K562 (cell line): ENCODE data around the gene SAT2. TPM values are rescaled to one million over a fixed set of nuclear protein-coding genes. Genes with fewer than 3 reads are reported as not detected.

Source experiments
- CREM ChIP-seq: IDR thresholded peaks from 2 replicates; pipeline ENCODE4 v1.6.1; 2014; ENCODE audit warnings: antibody characterized with exemption, low read depth
- HMG20B ChIP-seq: fragments of 250-450 bp; sonication (Bioruptor Pico); IDR thresholded peaks from 2 replicates; pipeline ENCODE4 v1.5.0; 2021; ENCODE audit warnings: mild to moderate bottlenecking
- HNRNPK ChIP-seq: fragments of 200-400 bp; formaldehyde crosslinking; IDR thresholded peaks from one replicate; pipeline ENCODE4 v1.6.1; 2018; ENCODE audit warnings: mild to moderate bottlenecking, low read depth, low read length; ENCODE audit not compliant: poor library complexity, severe bottlenecking
- NFE2L1 ChIP-seq: fragments of 450-650 bp; IDR thresholded peaks from 2 replicates; pipeline ENCODE4 v1.6.1; 2016; ENCODE audit warnings: missing genetic modification characterization, low read depth, mild to moderate bottlenecking, missing compliant biosample characterization, moderate library complexity, borderline replicate concordance
- PHB ChIP-seq: fragments of 250-450 bp; sonication (Bioruptor Pico); IDR thresholded peaks from 2 replicates; pipeline ENCODE4 v1.5.0; 2021
- PML ChIP-seq: IDR thresholded peaks from 2 replicates; pipeline ENCODE4 v1.6.1; 2012; ENCODE audit warnings: low read length, inconsistent platforms
- POLR2G ChIP-seq: fragments of 200-400 bp; formaldehyde crosslinking; IDR thresholded peaks from 2 replicates; pipeline ENCODE4 v1.6.1; 2017; ENCODE audit warnings: low read depth, mild to moderate bottlenecking, antibody characterized with exemption, low read length, moderate library complexity
- RBM15 ChIP-seq: fragments of 200-400 bp; formaldehyde crosslinking; IDR thresholded peaks from 2 replicates; pipeline ENCODE4 v1.6.1; 2018; ENCODE audit warnings: mild to moderate bottlenecking, low read length, moderate library complexity; ENCODE audit not compliant: insufficient read depth
- SMAD2 ChIP-seq: fragments of 150-350 bp; IDR thresholded peaks from 2 replicates; pipeline ENCODE4 v1.6.1; 2014; ENCODE audit warnings: low read depth, mild to moderate bottlenecking, low read length
- TFAM ChIP-seq: fragments of 250-450 bp; sonication (Bioruptor Pico); conservative IDR thresholded peaks from 2 replicates; pipeline ENCODE4 v1.5.0; 2021; ENCODE audit warnings: mild to moderate bottlenecking, moderate library complexity
- ZC3H8 ChIP-seq: fragments of 450-650 bp; IDR thresholded peaks from 2 replicates; pipeline ENCODE4 v1.6.1; 2017
- ZKSCAN3 ChIP-seq: fragments of 250-450 bp; sonication (Bioruptor Pico); IDR thresholded peaks from 2 replicates; pipeline ENCODE4 v1.4.0; 2020
- ZNF146 ChIP-seq: IDR thresholded peaks from one replicate; pipeline ENCODE4 v1.6.1; 2018; ENCODE audit warnings: missing compliant biosample characterization; ENCODE audit not compliant: unreplicated experiment
- ZNF57 ChIP-seq: fragments of 450-650 bp; formaldehyde crosslinking; IDR thresholded peaks from 2 replicates; pipeline ENCODE4 v1.4.0; 2020; ENCODE audit warnings: mild to moderate bottlenecking, moderate library complexity
- polyA plus RNA-seq, 8 experiments: library from polyadenylated mRNA; depleted of rRNA in 4 of 8; stranded (reverse) in 5 of 8; unstranded in 3 of 8; fragments of >200 nt; fragmentation: Nextera tagmentation in 2 of 8; fragmentation: Illumina TruSeq in 1 of 8; extraction: Ambion mirVana in 2 of 8; extraction: Trizol in 1 of 8; gene quantifications; 2 replicates each; pipeline versions ENCODE4 v1.2.1 to v1.2.3, GENCODE V29; 2011 to 2014; ENCODE audit warnings: inconsistent platforms in 1 of 8, missing spikeins in 1 of 8
- total RNA-seq, 7 experiments: library from RNA; depleted of rRNA in 6 of 7; stranded (reverse); fragments of >200 nt in 6 of 7; fragmentation: Illumina TruSeq in 2 of 7; extraction: Trizol in 2 of 7; gene quantifications; 2 replicates each; pipeline versions ENCODE4 v1.2.1 to v1.2.3, GENCODE V29; 2011 to 2021; ENCODE audit warnings: low replicate concordance in 1 of 7
- TF ChIP-seq, protein P1 (sequence below), 2 experiments: fragments of 200-800 bp in 1 of 2; sonication (Bioruptor generic) in 1 of 2; sonication (generic) in 1 of 2; formaldehyde crosslinking in 1 of 2; IDR thresholded peaks in 1 of 2; conservative IDR thresholded peaks in 1 of 2; 2 replicates each; pipeline versions ENCODE4 v1.5.0 to v1.6.1; 2016 to 2020; ENCODE audit warnings: missing compliant biosample characterization in 1 of 2, missing genetic modification characterization in 1 of 2, missing genetic modification reagents in 1 of 2
- TF ChIP-seq, protein P2 (sequence below): fragments of 450-650 bp; IDR thresholded peaks from 2 replicates; pipeline ENCODE4 v1.6.1; 2016; ENCODE audit warnings: low read depth
- TF ChIP-seq, protein P3 (sequence below): fragments of 250-450 bp; sonication (Bioruptor Pico); IDR thresholded peaks from 2 replicates; pipeline ENCODE4 v1.4.0; 2020

Gene SAT2
- total and polyA plus RNA-seq, 9 of the 15 experiments (the other 6 are each of a cell fraction or from before 2014, with no cell fraction given), result 2.0 to 8.0 (median 5.3) TPM

DNA sequence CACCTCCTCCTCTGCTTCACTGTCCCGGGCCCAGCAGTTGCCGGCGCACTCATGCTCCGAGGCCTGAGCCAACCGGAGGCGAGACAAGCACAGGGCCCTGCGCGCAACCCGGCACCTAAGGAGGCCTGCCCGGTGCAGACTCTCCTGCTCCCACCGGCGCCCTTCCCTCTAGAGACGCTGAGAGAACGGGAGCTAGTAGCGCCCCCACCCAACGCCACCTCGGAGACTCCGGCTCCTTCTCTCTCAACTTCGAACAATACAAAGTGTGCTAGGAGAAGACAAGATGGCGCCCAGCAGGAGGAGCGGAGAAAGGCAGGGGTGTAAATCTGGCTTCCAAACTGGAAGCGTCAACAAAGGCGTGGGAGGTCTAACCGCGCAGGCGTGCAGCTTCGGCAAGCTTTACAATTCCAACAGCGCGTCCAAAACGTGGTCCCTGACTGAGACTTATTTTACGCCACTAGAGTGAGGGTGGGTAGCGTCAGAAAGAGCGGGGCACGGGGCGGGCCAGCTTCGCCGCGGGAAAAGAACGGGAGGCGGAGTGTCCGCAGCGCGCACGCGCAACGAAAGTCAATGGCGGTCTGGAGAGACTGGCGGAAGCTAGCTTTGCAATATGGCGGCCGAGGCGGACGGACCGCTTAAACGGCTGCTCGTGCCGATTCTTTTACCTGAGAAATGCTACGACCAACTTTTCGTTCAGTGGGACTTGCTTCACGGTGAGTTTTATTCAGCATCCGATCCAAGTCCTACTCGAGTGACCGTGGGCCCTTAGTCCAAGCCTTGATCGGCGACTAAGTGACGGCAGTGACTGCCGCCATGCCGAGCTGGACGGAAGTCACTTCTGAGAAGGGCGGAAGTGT, 44.1 kb downstream of the SAT2 start, which contains the start of gene MPDU1 (continued):
- TF ChIP-seq, protein P1, sequence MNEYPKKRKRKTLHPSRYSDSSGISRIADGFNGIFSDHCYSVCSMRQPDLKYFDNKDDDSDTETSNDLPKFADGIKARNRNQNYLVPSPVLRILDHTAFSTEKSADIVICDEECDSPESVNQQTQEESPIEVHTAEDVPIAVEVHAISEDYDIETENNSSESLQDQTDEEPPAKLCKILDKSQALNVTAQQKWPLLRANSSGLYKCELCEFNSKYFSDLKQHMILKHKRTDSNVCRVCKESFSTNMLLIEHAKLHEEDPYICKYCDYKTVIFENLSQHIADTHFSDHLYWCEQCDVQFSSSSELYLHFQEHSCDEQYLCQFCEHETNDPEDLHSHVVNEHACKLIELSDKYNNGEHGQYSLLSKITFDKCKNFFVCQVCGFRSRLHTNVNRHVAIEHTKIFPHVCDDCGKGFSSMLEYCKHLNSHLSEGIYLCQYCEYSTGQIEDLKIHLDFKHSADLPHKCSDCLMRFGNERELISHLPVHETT (CRISPR knock-in tag; conservative IDR thresholded peaks at IDR 0.05 in 1 of 2, IDR thresholded peaks at IDR 0.05 in 1 of 2), result peak in 1 of 2 experiments; percentile 87; a peak in 2 of 4 replicates
- TF ChIP-seq NFE2L1, result no peak
- TF ChIP-seq CREM, result peak; percentile 85
- no peak for TF ChIP-seq TFAM (CRISPR knock-in tag)
- TF ChIP-seq ZNF146 (CRISPR knock-in tag), result no peak
- TF ChIP-seq HMG20B (CRISPR knock-in tag), result no peak
- TF ChIP-seq, protein P2, sequence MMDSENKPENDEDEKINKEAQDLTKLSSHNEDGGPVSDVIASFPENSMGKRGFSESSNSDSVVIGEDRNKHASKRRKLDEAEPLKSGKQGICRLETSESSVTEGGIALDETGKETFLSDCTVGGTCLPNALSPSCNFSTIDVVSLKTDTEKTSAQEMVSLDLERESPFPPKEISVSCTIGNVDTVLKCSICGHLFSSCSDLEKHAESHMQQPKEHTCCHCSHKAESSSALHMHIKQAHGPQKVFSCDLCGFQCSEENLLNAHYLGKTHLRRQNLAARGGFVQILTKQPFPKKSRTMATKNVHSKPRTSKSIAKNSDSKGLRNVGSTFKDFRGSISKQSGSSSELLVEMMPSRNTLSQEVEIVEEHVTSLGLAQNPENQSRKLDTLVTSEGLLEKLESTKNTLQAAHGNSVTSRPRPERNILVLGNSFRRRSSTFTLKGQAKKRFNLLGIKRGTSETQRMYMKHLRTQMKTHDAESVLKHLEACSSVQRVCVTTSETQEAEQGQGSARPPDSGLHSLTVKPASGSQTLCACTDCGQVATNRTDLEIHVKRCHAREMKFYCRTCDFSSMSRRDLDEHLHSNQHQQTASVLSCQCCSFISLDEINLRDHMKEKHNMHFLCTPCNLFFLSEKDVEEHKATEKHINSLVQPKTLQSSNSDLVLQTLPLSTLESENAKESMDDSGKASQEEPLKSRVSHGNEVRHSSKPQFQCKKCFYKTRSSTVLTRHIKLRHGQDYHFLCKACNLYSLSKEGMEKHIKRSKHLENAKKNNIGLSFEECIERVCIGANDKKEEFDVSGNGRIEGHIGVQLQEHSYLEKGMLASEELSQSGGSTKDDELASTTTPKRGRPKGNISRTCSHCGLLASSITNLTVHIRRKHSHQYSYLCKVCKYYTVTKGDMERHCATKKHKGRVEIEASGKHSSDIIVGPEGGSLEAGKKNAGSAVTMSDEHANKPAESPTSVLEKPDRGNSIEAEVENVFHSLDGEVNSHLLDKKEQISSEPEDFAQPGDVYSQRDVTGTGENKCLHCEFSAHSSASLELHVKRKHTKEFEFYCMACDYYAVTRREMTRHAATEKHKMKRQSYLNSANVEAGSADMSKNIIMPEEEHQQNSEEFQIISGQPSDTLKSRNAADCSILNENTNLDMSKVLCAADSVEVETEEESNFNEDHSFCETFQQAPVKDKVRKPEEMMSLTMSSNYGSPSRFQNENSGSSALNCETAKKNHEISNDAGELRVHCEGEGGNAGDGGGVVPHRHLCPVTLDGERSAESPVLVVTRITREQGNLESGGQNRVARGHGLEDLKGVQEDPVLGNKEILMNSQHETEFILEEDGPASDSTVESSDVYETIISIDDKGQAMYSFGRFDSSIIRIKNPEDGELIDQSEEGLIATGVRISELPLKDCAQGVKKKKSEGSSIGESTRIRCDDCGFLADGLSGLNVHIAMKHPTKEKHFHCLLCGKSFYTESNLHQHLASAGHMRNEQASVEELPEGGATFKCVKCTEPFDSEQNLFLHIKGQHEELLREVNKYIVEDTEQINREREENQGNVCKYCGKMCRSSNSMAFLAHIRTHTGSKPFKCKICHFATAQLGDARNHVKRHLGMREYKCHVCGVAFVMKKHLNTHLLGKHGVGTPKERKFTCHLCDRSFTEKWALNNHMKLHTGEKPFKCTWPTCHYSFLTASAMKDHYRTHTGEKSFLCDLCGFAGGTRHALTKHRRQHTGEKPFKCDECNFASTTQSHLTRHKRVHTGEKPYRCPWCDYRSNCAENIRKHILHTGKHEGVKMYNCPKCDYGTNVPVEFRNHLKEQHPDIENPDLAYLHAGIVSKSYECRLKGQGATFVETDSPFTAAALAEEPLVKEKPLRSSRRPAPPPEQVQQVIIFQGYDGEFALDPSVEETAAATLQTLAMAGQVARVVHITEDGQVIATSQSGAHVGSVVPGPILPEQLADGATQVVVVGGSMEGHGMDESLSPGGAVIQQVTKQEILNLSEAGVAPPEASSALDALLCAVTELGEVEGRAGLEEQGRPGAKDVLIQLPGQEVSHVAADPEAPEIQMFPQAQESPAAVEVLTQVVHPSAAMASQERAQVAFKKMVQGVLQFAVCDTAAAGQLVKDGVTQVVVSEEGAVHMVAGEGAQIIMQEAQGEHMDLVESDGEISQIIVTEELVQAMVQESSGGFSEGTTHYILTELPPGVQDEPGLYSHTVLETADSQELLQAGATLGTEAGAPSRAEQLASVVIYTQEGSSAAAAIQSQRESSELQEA, result peak; percentile 37; the same call in 1 of the 2 replicates
- no peak for TF ChIP-seq ZKSCAN3 (CRISPR knock-in tag)
- TF ChIP-seq RBM15, result no peak
- peak; percentile 94 for TF ChIP-seq POLR2G
- TF ChIP-seq, protein P3, sequence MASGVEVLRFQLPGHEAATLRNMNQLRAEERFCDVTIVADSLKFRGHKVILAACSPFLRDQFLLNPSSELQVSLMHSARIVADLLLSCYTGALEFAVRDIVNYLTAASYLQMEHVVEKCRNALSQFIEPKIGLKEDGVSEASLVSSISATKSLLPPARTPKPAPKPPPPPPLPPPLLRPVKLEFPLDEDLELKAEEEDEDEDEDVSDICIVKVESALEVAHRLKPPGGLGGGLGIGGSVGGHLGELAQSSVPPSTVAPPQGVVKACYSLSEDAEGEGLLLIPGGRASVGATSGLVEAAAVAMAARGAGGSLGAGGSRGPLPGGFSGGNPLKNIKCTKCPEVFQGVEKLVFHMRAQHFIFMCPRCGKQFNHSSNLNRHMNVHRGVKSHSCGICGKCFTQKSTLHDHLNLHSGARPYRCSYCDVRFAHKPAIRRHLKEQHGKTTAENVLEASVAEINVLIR, result no peak
- no peak for TF ChIP-seq SMAD2
- TF ChIP-seq HNRNPK, result no peak
- peak; percentile 58 for TF ChIP-seq PML
- TF ChIP-seq ZNF57 (CRISPR knock-in tag), result no peak
- TF ChIP-seq ZC3H8, result no peak
- TF ChIP-seq PHB, result no peak
